K562 (cell line): Measurements from ENCODE around the gene CASKIN1. TPM values are rescaled to one million over a fixed set of nuclear protein-coding genes. Genes with fewer than 3 reads are reported as not detected.

Experiments
- BACH1 ChIP-seq: fragments of 200-800 bp; sonication (Bioruptor generic); IDR thresholded peaks from 2 replicates; pipeline ENCODE4 v1.6.1; 2016; ENCODE audit warnings: missing genetic modification characterization, missing compliant biosample characterization
- CAMTA2 ChIP-seq: fragments of 250-450 bp; sonication (Bioruptor Pico); conservative IDR thresholded peaks from 2 replicates; pipeline ENCODE4 v1.5.1; 2022
- CEBPG ChIP-seq, 3 experiments: fragments of 200-800 bp in 1 of 3; sonication (Bioruptor generic) in 1 of 3; sonication (generic) in 1 of 3; formaldehyde crosslinking in 1 of 3; IDR thresholded peaks in 2 of 3; conservative IDR thresholded peaks in 1 of 3; 2 replicates each; pipeline versions ENCODE4 v1.6.1 to v1.8.0; 2016 to 2022; ENCODE audit warnings: missing compliant biosample characterization in 2 of 3, missing genetic modification characterization in 2 of 3, mild to moderate bottlenecking in 1 of 3, missing genetic modification reagents in 1 of 3
- KLF6 ChIP-seq: fragments of 250-450 bp; sonication (Bioruptor Pico); IDR thresholded peaks from 2 replicates; pipeline ENCODE4 v1.4.0; 2020; ENCODE audit warnings: mild to moderate bottlenecking, moderate library complexity, borderline replicate concordance
- POLR2A ChIP-seq: fragments of 450-650 bp; conservative IDR thresholded peaks from 2 replicates; pipeline ENCODE4 v1.6.1; 2016
- TAL1 ChIP-seq: fragments of 450-650 bp; IDR thresholded peaks from 2 replicates; pipeline ENCODE4 v1.6.1; 2016; ENCODE audit warnings: mild to moderate bottlenecking
- TBL1XR1 ChIP-seq, 2 experiments: IDR thresholded peaks; 2 replicates each; pipeline ENCODE4 v1.6.1; 2012; ENCODE audit warnings: improper control_type of control experiment in 2 of 2, low read length in 2 of 2, mild to moderate bottlenecking in 1 of 2
- ZNF589 ChIP-seq: fragments of 200-800 bp; sonication (Bioruptor generic); IDR thresholded peaks from 2 replicates; pipeline ENCODE4 v1.6.1; 2016; ENCODE audit warnings: low read depth, missing genetic modification characterization, missing compliant biosample characterization
- polyA plus RNA-seq, 8 experiments: library from polyadenylated mRNA; depleted of rRNA in 4 of 8; stranded (reverse) in 5 of 8; unstranded in 3 of 8; fragments of >200 nt; fragmentation: Nextera tagmentation in 2 of 8; fragmentation: Illumina TruSeq in 1 of 8; extraction: Ambion mirVana in 2 of 8; extraction: Trizol in 1 of 8; gene quantifications; 2 replicates each; pipeline versions ENCODE4 v1.2.1 to v1.2.3, GENCODE V29; 2011 to 2014; ENCODE audit warnings: inconsistent platforms in 1 of 8, missing spikeins in 1 of 8
- total RNA-seq, 7 experiments: library from RNA; depleted of rRNA in 6 of 7; stranded (reverse); fragments of >200 nt in 6 of 7; fragmentation: Illumina TruSeq in 2 of 7; extraction: Trizol in 2 of 7; gene quantifications; 2 replicates each; pipeline versions ENCODE4 v1.2.1 to v1.2.3, GENCODE V29; 2011 to 2021; ENCODE audit warnings: low replicate concordance in 1 of 7
- TF ChIP-seq, protein P1 (sequence below): sonication (generic); formaldehyde crosslinking; IDR thresholded peaks from 2 replicates; pipeline ENCODE4 v1.8.0; 2023; ENCODE audit warnings: missing genetic modification reagents, mild to moderate bottlenecking, borderline replicate concordance
- TF ChIP-seq, protein P2 (sequence below): fragments of 450-650 bp; IDR thresholded peaks from 2 replicates; pipeline ENCODE4 v1.6.1; 2016; ENCODE audit warnings: low read depth
- TF ChIP-seq, protein P3 (sequence below): sonication (generic); formaldehyde crosslinking; IDR thresholded peaks from 2 replicates; pipeline ENCODE4 v1.8.0; 2022; ENCODE audit warnings: missing genetic modification reagents, mild to moderate bottlenecking, borderline replicate concordance

Gene CASKIN1
- total and polyA plus RNA-seq, 9 of the 15 experiments (the other 6 are each of a cell fraction or from before 2014, with no cell fraction given): 0.15 to 4.5 (median 1.5) TPM; not detected in 2

DNA sequence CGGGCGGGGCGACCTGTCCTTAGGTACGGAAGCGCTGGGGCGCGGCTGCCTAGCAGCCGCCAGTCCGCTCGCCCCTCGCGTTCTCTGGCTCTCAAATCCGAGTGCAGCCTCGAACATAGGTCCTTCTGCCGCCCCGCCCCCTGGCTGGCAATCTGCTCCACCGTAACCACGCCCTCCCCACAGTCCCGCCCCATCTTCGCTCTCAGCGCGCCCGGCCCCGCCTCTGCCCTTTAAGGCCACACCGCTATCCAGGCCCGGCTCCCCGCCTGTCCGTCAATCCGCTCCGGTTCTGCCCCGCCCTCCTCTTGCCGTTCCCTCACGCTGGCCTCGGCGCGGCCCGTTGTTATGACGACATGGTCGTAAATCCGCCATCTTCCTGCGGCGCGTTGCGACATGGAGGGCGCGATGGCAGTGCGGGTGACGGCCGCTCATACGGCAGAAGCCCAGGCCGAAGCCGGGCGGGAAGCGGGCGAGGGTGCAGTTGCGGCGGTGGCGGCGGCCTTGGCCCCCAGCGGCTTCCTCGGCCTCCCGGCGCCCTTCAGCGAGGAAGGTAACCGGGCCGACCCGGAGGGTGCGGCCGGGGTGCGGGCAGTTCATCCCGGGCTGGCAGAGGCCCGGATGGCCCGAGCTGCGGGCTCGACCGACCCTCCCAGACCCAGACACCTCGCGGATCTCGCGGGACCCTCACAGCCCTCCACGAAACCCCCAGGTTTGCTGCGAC is 27.0 kb upstream of the CASKIN1 start, which contains the start of gene E4F1 (continued):
- TF ChIP-seq, protein P1, sequence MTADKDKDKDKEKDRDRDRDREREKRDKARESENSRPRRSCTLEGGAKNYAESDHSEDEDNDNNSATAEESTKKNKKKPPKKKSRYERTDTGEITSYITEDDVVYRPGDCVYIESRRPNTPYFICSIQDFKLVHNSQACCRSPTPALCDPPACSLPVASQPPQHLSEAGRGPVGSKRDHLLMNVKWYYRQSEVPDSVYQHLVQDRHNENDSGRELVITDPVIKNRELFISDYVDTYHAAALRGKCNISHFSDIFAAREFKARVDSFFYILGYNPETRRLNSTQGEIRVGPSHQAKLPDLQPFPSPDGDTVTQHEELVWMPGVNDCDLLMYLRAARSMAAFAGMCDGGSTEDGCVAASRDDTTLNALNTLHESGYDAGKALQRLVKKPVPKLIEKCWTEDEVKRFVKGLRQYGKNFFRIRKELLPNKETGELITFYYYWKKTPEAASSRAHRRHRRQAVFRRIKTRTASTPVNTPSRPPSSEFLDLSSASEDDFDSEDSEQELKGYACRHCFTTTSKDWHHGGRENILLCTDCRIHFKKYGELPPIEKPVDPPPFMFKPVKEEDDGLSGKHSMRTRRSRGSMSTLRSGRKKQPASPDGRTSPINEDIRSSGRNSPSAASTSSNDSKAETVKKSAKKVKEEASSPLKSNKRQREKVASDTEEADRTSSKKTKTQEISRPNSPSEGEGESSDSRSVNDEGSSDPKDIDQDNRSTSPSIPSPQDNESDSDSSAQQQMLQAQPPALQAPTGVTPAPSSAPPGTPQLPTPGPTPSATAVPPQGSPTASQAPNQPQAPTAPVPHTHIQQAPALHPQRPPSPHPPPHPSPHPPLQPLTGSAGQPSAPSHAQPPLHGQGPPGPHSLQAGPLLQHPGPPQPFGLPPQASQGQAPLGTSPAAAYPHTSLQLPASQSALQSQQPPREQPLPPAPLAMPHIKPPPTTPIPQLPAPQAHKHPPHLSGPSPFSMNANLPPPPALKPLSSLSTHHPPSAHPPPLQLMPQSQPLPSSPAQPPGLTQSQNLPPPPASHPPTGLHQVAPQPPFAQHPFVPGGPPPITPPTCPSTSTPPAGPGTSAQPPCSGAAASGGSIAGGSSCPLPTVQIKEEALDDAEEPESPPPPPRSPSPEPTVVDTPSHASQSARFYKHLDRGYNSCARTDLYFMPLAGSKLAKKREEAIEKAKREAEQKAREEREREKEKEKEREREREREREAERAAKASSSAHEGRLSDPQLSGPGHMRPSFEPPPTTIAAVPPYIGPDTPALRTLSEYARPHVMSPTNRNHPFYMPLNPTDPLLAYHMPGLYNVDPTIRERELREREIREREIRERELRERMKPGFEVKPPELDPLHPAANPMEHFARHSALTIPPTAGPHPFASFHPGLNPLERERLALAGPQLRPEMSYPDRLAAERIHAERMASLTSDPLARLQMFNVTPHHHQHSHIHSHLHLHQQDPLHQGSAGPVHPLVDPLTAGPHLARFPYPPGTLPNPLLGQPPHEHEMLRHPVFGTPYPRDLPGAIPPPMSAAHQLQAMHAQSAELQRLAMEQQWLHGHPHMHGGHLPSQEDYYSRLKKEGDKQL: no peak
- TF ChIP-seq ZNF589 (CRISPR knock-in tag): no peak
- peak; percentile 98 for TF ChIP-seq CEBPG (CRISPR knock-in tag; IDR thresholded peaks at IDR 0.05)
- peak; percentile 93 to 95 for TF ChIP-seq CEBPG (tag; conservative IDR thresholded peaks at IDR 0.05 in 1 of 2, IDR thresholded peaks at IDR 0.05 in 1 of 2)
- TF ChIP-seq, protein P2, sequence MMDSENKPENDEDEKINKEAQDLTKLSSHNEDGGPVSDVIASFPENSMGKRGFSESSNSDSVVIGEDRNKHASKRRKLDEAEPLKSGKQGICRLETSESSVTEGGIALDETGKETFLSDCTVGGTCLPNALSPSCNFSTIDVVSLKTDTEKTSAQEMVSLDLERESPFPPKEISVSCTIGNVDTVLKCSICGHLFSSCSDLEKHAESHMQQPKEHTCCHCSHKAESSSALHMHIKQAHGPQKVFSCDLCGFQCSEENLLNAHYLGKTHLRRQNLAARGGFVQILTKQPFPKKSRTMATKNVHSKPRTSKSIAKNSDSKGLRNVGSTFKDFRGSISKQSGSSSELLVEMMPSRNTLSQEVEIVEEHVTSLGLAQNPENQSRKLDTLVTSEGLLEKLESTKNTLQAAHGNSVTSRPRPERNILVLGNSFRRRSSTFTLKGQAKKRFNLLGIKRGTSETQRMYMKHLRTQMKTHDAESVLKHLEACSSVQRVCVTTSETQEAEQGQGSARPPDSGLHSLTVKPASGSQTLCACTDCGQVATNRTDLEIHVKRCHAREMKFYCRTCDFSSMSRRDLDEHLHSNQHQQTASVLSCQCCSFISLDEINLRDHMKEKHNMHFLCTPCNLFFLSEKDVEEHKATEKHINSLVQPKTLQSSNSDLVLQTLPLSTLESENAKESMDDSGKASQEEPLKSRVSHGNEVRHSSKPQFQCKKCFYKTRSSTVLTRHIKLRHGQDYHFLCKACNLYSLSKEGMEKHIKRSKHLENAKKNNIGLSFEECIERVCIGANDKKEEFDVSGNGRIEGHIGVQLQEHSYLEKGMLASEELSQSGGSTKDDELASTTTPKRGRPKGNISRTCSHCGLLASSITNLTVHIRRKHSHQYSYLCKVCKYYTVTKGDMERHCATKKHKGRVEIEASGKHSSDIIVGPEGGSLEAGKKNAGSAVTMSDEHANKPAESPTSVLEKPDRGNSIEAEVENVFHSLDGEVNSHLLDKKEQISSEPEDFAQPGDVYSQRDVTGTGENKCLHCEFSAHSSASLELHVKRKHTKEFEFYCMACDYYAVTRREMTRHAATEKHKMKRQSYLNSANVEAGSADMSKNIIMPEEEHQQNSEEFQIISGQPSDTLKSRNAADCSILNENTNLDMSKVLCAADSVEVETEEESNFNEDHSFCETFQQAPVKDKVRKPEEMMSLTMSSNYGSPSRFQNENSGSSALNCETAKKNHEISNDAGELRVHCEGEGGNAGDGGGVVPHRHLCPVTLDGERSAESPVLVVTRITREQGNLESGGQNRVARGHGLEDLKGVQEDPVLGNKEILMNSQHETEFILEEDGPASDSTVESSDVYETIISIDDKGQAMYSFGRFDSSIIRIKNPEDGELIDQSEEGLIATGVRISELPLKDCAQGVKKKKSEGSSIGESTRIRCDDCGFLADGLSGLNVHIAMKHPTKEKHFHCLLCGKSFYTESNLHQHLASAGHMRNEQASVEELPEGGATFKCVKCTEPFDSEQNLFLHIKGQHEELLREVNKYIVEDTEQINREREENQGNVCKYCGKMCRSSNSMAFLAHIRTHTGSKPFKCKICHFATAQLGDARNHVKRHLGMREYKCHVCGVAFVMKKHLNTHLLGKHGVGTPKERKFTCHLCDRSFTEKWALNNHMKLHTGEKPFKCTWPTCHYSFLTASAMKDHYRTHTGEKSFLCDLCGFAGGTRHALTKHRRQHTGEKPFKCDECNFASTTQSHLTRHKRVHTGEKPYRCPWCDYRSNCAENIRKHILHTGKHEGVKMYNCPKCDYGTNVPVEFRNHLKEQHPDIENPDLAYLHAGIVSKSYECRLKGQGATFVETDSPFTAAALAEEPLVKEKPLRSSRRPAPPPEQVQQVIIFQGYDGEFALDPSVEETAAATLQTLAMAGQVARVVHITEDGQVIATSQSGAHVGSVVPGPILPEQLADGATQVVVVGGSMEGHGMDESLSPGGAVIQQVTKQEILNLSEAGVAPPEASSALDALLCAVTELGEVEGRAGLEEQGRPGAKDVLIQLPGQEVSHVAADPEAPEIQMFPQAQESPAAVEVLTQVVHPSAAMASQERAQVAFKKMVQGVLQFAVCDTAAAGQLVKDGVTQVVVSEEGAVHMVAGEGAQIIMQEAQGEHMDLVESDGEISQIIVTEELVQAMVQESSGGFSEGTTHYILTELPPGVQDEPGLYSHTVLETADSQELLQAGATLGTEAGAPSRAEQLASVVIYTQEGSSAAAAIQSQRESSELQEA: peak; percentile 60; the same call in 1 of the 2 replicates
- no peak for TF ChIP-seq TAL1
- no peak for TF ChIP-seq BACH1
- no peak for TF ChIP-seq CAMTA2 (CRISPR knock-in tag)
- no peak for TF ChIP-seq KLF6 (CRISPR knock-in tag)
- TF ChIP-seq TBL1XR1 (IDR thresholded peaks at IDR 0.05; ENCODE audit: low read length in 2 of 2): peak in 1 of 2 experiments; percentile 47; a peak in 3 of 4 replicates
- TF ChIP-seq, protein P3, sequence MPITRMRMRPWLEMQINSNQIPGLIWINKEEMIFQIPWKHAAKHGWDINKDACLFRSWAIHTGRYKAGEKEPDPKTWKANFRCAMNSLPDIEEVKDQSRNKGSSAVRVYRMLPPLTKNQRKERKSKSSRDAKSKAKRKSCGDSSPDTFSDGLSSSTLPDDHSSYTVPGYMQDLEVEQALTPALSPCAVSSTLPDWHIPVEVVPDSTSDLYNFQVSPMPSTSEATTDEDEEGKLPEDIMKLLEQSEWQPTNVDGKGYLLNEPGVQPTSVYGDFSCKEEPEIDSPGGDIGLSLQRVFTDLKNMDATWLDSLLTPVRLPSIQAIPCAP: no peak
- peak; percentile 92 for TF ChIP-seq POLR2A
